ENCODE results near the gene MGST2. TPM values are rescaled to one million over a fixed set of nuclear protein-coding genes. Genes with fewer than 3 reads are reported as not detected.
"Not testable (repeated sequence)": the region's sequence is repeated elsewhere in the genome, so short reads cannot be mapped to it uniquely, and the experiment has no call there.

The MGST2 gene
- total RNA-seq, 2 experiments from 2014 or later, result 0.70 to 3.0 TPM

DNA sequence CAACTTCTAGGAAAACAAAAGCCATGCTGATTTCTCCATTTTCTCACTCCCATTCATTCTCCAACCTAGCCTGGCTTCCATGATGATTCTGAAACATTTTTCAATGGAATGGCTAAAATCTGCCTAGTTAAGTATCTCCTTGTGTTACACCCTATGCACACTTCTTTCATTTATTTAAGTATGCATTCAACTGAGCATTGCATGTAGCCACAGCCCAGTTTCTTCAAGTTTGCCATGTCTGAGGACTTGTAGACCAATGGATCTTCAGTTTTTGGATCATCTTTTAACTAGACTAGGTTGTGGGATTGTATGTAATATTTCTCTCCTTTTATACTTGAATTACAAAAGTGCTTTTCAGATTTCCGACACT, 35.5 kb upstream of the MGST2 start:
- H3K4me1 Mint-ChIP-seq (ENCODE audit: low read depth), result no peaks in the 10 kb centered on the region
- intact Hi-C loops (cut with DNase I, micrococcal nuclease), result no loop called here
- H3K27me3 ChIP-seq (ENCODE audit: control insufficient read depth in 1 of 2, insufficient read depth in 2 of 2, low read length in 2 of 2), result peaks cover 4% of the 10 kb centered on the region in 2 experiments
- peaks cover 17% of the 10 kb centered on the region for H3K27me3 Mint-ChIP-seq
- no peaks in the 10 kb centered on the region for H3K9me3 ChIP-seq (ENCODE audit: control insufficient read depth in 1 of 2, insufficient read depth in 1 of 2, low read length in 2 of 2)
- ChIA-PET POLR2A (no interaction called here), CTCF (no interaction called here)
- ATAC-seq (ENCODE audit: poor library complexity), result no peak
- no peaks in the 10 kb centered on the region for H3K9me3 Mint-ChIP-seq
- H3K4me1 ChIP-seq (ENCODE audit: insufficient read depth, low read length), result no peaks in the 10 kb centered on the region
- TF ChIP-seq, protein P1, sequence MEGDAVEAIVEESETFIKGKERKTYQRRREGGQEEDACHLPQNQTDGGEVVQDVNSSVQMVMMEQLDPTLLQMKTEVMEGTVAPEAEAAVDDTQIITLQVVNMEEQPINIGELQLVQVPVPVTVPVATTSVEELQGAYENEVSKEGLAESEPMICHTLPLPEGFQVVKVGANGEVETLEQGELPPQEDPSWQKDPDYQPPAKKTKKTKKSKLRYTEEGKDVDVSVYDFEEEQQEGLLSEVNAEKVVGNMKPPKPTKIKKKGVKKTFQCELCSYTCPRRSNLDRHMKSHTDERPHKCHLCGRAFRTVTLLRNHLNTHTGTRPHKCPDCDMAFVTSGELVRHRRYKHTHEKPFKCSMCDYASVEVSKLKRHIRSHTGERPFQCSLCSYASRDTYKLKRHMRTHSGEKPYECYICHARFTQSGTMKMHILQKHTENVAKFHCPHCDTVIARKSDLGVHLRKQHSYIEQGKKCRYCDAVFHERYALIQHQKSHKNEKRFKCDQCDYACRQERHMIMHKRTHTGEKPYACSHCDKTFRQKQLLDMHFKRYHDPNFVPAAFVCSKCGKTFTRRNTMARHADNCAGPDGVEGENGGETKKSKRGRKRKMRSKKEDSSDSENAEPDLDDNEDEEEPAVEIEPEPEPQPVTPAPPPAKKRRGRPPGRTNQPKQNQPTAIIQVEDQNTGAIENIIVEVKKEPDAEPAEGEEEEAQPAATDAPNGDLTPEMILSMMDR (IDR thresholded peaks at IDR 0.05), result no peak
- H3K36me3 ChIP-seq (ENCODE audit: insufficient read depth, low read length), result no peaks in the 10 kb centered on the region
- H3K4me3 Mint-ChIP-seq, result no peak overlapping the region
- H3K27ac Mint-ChIP-seq, result no peak overlapping the region
- no peaks in the 10 kb centered on the region for H3K36me3 Mint-ChIP-seq (ENCODE audit: low read depth)
- DNase-seq, result no peak
- H3K27ac ChIP-seq (ENCODE audit: low read depth in 1 of 2, low read length in 2 of 2), result no peak overlapping the region
- H3K4me3 ChIP-seq (ENCODE audit: low read length), result no peak overlapping the region

DNA sequence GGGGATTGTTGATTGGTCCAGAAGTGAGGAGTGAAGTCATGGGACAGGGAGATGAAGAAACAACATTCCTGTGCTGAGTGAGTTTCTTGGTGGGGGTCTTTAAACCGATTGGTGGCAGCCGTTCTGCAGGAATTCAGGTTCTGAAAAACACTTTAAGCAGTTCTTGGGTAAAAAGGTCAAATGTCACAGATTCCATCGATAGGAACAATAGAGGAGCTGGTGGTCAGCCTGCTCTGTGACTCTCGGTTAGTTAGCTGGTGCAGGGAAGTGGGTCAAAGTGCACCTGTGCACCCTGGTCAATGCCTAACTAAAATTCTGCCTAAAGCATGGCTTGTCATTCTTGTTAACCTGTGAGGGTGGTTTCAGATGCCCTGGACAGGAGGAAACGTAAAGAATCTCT, 34.6 kb upstream of the MGST2 start:
- Mint-ChIP-seq H3K4me1 (ENCODE audit: low read depth) (no peaks in the 10 kb centered on the region), H3K27ac (no peak overlapping the region), H3K36me3 (ENCODE audit: low read depth) (no peaks in the 10 kb centered on the region), H3K27me3 (peaks cover 22% of the 10 kb centered on the region), H3K4me3 (no peak overlapping the region), H3K9me3 (no peaks in the 10 kb centered on the region)
- no peak for DNase-seq
- Histone ChIP-seq H3K27ac (ENCODE audit: low read depth in 1 of 2, low read length in 2 of 2) (no peak overlapping the region), H3K27me3 (ENCODE audit: control insufficient read depth in 1 of 2, insufficient read depth in 2 of 2, low read length in 2 of 2) (no peaks in the 10 kb centered on the region), H3K4me3 (ENCODE audit: low read length) (no peak overlapping the region), H3K4me1 (ENCODE audit: insufficient read depth, low read length) (no peaks in the 10 kb centered on the region), H3K36me3 (ENCODE audit: insufficient read depth, low read length) (no peaks in the 10 kb centered on the region), H3K9me3 (ENCODE audit: control insufficient read depth in 1 of 2, insufficient read depth in 1 of 2, low read length in 2 of 2) (no peaks in the 10 kb centered on the region)
- CTCF ChIA-PET, result no interaction called here
- no peak for ATAC-seq (ENCODE audit: poor library complexity)
- intact Hi-C loops (cut with DNase I, micrococcal nuclease), result no loop called here
- TF ChIP-seq, protein P1 (IDR thresholded peaks at IDR 0.05), result no peak
- POLR2A ChIA-PET, result no interaction called here

DNA sequence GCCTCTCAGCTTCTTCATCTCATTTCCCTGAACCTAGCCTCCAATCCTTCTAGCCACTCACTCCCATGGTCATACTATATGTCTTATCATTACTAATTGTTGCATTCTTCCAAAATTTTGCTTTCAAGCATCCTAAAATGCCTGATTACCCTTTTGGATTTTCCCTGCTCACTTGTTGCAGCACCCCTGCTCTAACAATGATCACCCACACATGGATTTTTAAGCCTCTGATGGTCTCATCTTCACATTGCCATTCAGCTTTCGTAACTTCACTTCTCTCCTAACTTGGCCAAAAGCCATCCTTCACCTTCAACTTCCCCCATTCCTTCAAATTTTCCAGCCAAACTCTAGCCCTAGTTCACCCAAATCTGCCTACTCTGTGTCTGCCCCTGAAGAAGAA, 33.8 kb upstream of the MGST2 start:
- peaks cover 22% of the 10 kb centered on the region for H3K27me3 Mint-ChIP-seq
- H3K27ac Mint-ChIP-seq, result no peak overlapping the region
- H3K9me3 Mint-ChIP-seq, result no peaks in the 10 kb centered on the region
- Histone ChIP-seq H3K4me1 (ENCODE audit: insufficient read depth, low read length) (no peaks in the 10 kb centered on the region), H3K9me3 (ENCODE audit: control insufficient read depth in 1 of 2, insufficient read depth in 1 of 2, low read length in 2 of 2) (no peaks in the 10 kb centered on the region), H3K27ac (ENCODE audit: low read depth in 1 of 2, low read length in 2 of 2) (no peak overlapping the region), H3K36me3 (ENCODE audit: insufficient read depth, low read length) (no peaks in the 10 kb centered on the region), H3K27me3 (ENCODE audit: control insufficient read depth in 1 of 2, insufficient read depth in 2 of 2, low read length in 2 of 2) (no peaks in the 10 kb centered on the region), H3K4me3 (ENCODE audit: low read length) (no peak overlapping the region)
- H3K36me3 Mint-ChIP-seq (ENCODE audit: low read depth), result no peaks in the 10 kb centered on the region
- intact Hi-C loops (cut with DNase I, micrococcal nuclease), result no loop called here
- ATAC-seq (ENCODE audit: poor library complexity), result no peak
- TF ChIP-seq, protein P1 (IDR thresholded peaks at IDR 0.05), result no peak
- no peak overlapping the region for H3K4me3 Mint-ChIP-seq
- ChIA-PET CTCF (interaction anchor here (0.6 kb wide), 1 partner anchor 25 kb away, joined by 3 read pairs; no protein-coding TSS in a partner anchor), POLR2A (no interaction called here)
- no peaks in the 10 kb centered on the region for H3K4me1 Mint-ChIP-seq (ENCODE audit: low read depth)
- no peak for DNase-seq

DNA sequence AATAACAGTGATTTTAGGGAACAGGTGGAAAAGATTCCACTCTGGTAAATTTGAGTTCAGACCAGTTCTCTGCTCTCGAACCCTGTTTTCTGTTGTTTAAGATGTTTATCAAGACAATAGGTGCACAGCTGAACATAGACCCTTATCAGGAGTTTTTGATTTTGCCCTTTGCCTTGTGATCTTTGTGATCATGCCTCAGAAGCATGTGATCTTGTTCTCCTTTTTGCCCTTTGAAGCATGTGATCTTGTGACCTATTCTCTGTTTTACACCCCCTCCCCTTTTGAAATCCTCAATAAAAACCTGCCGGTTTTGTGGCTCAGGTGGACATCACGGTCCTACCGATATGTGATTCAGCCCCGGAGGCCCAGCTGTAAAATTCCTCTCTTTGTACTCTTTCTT, 32.9 kb upstream of the MGST2 start:
- DNase-seq; H3K9me3 ChIP-seq (ENCODE audit: control insufficient read depth in 1 of 2, insufficient read depth in 1 of 2, low read length in 2 of 2); H3K9me3 Mint-ChIP-seq; H3K27ac Mint-ChIP-seq; CTCF ChIA-PET; H3K4me3 ChIP-seq (ENCODE audit: low read length); ATAC-seq (ENCODE audit: poor library complexity); H3K36me3 ChIP-seq (ENCODE audit: insufficient read depth, low read length); H3K36me3 Mint-ChIP-seq (ENCODE audit: low read depth); intact Hi-C loops (cut with DNase I, micrococcal nuclease); H3K27me3 ChIP-seq (ENCODE audit: control insufficient read depth in 1 of 2, insufficient read depth in 2 of 2, low read length in 2 of 2); H3K4me1 Mint-ChIP-seq (ENCODE audit: low read depth); POLR2A ChIA-PET; H3K4me1 ChIP-seq (ENCODE audit: insufficient read depth, low read length); H3K4me3 Mint-ChIP-seq; H3K27ac ChIP-seq (ENCODE audit: low read depth in 1 of 2, low read length in 2 of 2): not testable (repeated sequence)
- H3K27me3 Mint-ChIP-seq, result peaks cover 22% of the 10 kb centered on the region

All from CD4-positive, alpha-beta T cell (primary cell).